Retinal pigment epithelial cell (primary cell): ENCODE data around the gene PVRIG.
"Not testable (repeated sequence)": the region's sequence is repeated elsewhere in the genome, so short reads cannot be mapped to it uniquely, and the experiment has no call there.

ENCODE experiments used
- DNase-seq: peaks from one replicate; pipeline ENCODE4 v3.0.0-alpha.2; 2010; ENCODE audit warnings: low read depth
- H3K4me3 ChIP-seq: 2 replicates; pipeline ENCODE4 v1.5.1; 2011; ENCODE audit warnings: mild to moderate bottlenecking, low read length, control low read depth, moderate library complexity
- TF ChIP-seq, protein P1 (sequence below): conservative IDR thresholded peaks from 2 replicates; pipeline ENCODE4 v1.5.1; 2011; ENCODE audit warnings: low read depth, low read length, control low read depth, inconsistent platforms

Gene PVRIG

GRCh38 chr7:100191775-100192174 is 28.0 kb upstream of the PVRIG start:
- H3K4me3 ChIP-seq: no peak overlapping the region
- TF ChIP-seq, protein P1, sequence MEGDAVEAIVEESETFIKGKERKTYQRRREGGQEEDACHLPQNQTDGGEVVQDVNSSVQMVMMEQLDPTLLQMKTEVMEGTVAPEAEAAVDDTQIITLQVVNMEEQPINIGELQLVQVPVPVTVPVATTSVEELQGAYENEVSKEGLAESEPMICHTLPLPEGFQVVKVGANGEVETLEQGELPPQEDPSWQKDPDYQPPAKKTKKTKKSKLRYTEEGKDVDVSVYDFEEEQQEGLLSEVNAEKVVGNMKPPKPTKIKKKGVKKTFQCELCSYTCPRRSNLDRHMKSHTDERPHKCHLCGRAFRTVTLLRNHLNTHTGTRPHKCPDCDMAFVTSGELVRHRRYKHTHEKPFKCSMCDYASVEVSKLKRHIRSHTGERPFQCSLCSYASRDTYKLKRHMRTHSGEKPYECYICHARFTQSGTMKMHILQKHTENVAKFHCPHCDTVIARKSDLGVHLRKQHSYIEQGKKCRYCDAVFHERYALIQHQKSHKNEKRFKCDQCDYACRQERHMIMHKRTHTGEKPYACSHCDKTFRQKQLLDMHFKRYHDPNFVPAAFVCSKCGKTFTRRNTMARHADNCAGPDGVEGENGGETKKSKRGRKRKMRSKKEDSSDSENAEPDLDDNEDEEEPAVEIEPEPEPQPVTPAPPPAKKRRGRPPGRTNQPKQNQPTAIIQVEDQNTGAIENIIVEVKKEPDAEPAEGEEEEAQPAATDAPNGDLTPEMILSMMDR: no peak

DNA sequence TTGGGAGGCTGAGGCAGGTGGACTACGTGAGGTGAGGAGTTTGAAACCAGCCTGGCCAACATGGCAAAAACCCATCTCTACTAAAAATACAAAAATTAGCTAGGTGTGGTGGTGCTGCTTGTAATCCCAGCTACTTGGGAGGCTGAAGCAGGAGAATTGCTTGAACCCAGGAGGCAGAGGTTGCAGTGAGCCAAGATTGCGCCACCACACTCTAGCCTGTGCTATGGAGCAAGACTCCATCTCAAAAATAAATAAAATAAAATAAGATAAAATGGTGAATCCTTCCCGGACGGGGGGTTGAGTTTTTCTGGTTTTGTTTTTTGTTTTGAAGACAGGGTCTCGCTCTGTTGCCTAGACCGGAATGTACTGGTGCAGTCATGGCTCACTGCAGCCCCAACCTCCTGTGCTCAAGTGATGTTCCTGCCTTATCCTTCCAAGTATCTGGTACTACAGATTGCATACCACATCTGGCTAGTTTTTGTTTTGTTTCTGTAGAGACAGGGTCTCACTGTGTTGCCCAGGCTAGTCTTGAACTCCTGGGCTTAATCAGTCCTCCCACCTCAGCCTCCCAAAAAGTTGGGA is 27.4 kb upstream of the PVRIG start:
- H3K4me3 ChIP-seq, DNase-seq: not testable (repeated sequence)

More at GRCh38 chr7:100191775-100192174, 28.0 kb upstream of the PVRIG start:
- no peak for DNase-seq

DNA sequence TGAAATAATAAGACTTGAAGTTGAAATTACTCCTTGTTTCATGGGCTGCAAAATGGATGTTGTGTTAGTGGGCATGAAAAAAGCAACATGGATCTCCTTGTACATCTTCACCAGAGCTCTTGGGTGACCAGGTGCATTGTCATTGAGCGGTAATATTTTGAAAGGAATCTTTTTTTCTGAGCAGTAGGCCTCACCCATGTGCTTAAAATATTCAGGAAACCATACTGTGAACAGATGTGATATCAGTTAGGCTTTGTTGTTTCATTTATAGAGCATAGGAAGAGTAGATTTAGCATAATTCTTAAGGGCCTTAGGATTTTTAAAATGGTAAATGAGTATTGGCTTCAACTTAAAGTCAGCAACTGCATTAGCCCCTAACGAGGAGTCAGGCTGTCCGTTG is 26.8 kb upstream of the PVRIG start:
- DNase-seq: no peak
- no peak overlapping the region for H3K4me3 ChIP-seq

GRCh38 chr7:100195222-100195621 is 24.5 kb upstream of the PVRIG start:
- no peak for DNase-seq
- no peak overlapping the region for H3K4me3 ChIP-seq
- TF ChIP-seq, protein P1: no peak

More for the DNA sequence above, 26.8 kb upstream of the PVRIG start:
- TF ChIP-seq, protein P1: no peak

- DNase-seq, H3K4me3 ChIP-seq: not testable (repeated sequence)
Measured at GRCh38 chr7:100195901-100196322, 23.8 kb upstream of the PVRIG start.

DNA sequence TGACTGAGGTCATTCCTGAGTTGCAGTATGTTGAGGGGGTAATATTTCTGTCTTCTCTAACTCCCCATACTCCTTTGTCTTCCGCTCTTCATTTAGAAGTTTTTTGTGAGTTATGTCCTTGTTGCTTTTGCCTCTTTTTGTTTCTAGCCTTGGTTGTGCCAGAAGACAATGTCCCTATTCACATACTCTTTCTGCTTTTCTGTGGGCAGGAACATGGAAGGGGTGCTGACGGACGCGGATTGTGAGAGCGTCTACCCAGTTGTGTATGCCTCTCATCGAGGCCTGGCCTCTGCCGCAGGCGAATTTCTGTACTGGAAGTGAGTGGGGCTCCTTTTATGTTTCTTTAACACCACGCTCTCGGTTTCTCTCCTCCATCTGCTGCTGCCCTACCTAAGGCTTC is 21.5 kb upstream of the PVRIG start:
- no peak for DNase-seq
- no peak overlapping the region for H3K4me3 ChIP-seq
- TF ChIP-seq, protein P1: no peak

DNA sequence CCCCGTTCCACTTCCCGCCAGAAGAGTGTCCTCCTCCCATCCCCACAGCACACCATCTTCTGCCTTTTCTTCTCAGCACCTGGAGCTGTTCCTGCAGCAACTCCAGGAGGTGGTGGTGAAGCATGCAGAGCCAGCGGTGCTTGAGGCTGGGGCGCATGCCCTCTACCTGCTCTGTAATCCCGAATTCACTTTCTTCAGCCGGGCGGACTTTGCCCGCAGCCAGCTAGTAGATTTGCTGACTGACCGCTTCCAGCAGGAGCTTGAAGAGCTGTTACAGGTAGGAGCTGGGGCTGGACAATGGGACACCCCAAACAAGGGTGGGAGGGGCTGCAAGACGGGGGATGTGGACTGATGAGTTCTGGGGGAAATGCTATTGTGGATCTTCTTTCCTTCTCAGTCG is 19.1 kb upstream of the PVRIG start:
- H3K4me3 ChIP-seq: no peak overlapping the region
- TF ChIP-seq, protein P1: no peak
- no peak for DNase-seq

DNA sequence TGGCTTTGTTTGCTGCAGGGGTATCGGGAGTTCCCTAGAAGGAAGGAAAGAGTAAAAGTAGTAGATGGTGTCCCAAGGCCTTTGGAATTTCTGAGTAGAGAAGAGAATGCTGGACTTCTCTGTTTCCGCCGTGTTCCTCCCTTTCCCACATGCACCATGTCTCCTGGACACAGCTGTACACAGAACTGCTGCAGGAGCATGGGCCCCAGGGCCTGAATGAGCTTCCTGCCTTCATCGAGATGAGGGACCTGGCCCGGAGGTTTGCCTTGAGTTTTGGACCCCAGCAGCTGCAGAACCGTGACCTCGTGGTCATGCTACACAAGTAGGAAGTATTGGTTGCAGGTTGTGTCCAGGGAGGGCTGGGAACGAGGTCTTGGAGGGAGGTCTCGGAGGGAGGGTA is 15.3 kb upstream of the PVRIG start:
- TF ChIP-seq, protein P1: no peak
- no peak for DNase-seq
- no peak overlapping the region for H3K4me3 ChIP-seq
